HepG2 (cell line): ENCODE data around the gene RTBDN. TPM values are rescaled to one million over a fixed set of nuclear protein-coding genes. Genes with fewer than 3 reads are reported as not detected.

ENCODE experiments used
- ESRRA ChIP-seq: sonication (generic); formaldehyde crosslinking; IDR thresholded peaks from 2 replicates; pipeline ENCODE4 v1.5.1; 2020; ENCODE audit warnings: mild to moderate bottlenecking, low read depth, missing genetic modification reagents
- RFX3 ChIP-seq: IDR thresholded peaks from 2 replicates; pipeline ENCODE4 v1.6.1; 2016; ENCODE audit warnings: missing biosample characterization, missing genetic modification reagents
- SSRP1 ChIP-seq: IDR thresholded peaks from 2 replicates; pipeline ENCODE4 v1.6.1; 2016; ENCODE audit warnings: control low read depth
- ZBTB10 ChIP-seq: sonication (generic); formaldehyde crosslinking; IDR thresholded peaks from 2 replicates; pipeline ENCODE4 v1.4.0; 2020; ENCODE audit warnings: missing genetic modification reagents, borderline replicate concordance
- ZBTB7A ChIP-seq: sonication (generic); formaldehyde crosslinking; IDR thresholded peaks from 2 replicates; pipeline ENCODE4 v1.8.0; 2022; ENCODE audit warnings: mild to moderate bottlenecking, missing genetic modification reagents
- ZBTB8A ChIP-seq: sonication (generic); formaldehyde crosslinking; IDR thresholded peaks from 2 replicates; pipeline ENCODE4 v1.4.0; 2020; ENCODE audit warnings: mild to moderate bottlenecking, low read depth, missing genetic modification reagents, borderline replicate concordance
- ZKSCAN1 ChIP-seq: fragments of 150-350 bp; IDR thresholded peaks from 2 replicates; pipeline ENCODE4 v1.6.1; 2014; ENCODE audit warnings: low read length
- ZNF274 ChIP-seq: sonication (generic); formaldehyde crosslinking; IDR thresholded peaks from 2 replicates; pipeline ENCODE4 v1.5.1; 2020; ENCODE audit warnings: mild to moderate bottlenecking, missing genetic modification reagents
- ZNF550 ChIP-seq: sonication (generic); formaldehyde crosslinking; IDR thresholded peaks from 2 replicates; pipeline ENCODE4 v1.4.0; 2020; ENCODE audit warnings: mild to moderate bottlenecking, missing genetic modification reagents, borderline replicate concordance
- ZNF749 ChIP-seq: sonication (generic); formaldehyde crosslinking; IDR thresholded peaks from 2 replicates; pipeline ENCODE4 v1.8.0; 2022; ENCODE audit warnings: mild to moderate bottlenecking, missing genetic modification reagents, moderate library complexity, borderline replicate concordance
- polyA plus RNA-seq, 8 experiments: library from polyadenylated mRNA; depleted of rRNA in 3 of 8; stranded (reverse) in 7 of 8; unstranded in 1 of 8; fragments of >200 nt; fragmentation: Illumina TruSeq in 4 of 8; extraction: Trizol in 4 of 8; gene quantifications; 2 replicates each; pipeline versions ENCODE4 v1.2.1 to v1.2.3, GENCODE V29; 2011 to 2016; ENCODE audit warnings: low read depth in 4 of 8, missing spikeins in 1 of 8, mixed read lengths in 1 of 8; ENCODE audit not compliant: insufficient read depth in 1 of 8
- total RNA-seq, 5 experiments: library from RNA; depleted of rRNA; stranded (reverse); fragments of >200 nt; fragmentation: Illumina TruSeq; extraction: Trizol; gene quantifications; 2 replicates each; pipeline ENCODE4 v1.2.3, GENCODE V29; 2016; ENCODE audit warnings: low read depth in 1 of 5
- TF ChIP-seq, protein P1 (sequence below): sonication (generic); formaldehyde crosslinking; IDR thresholded peaks from 2 replicates; pipeline ENCODE4 v1.4.0; 2020; ENCODE audit warnings: missing genetic modification reagents, borderline replicate concordance
- TF ChIP-seq, protein P2 (sequence below): sonication (generic); formaldehyde crosslinking; IDR thresholded peaks from 2 replicates; pipeline ENCODE4 v1.4.0; 2020; ENCODE audit warnings: missing genetic modification reagents
- TF ChIP-seq, protein P3 (sequence below): sonication (generic); formaldehyde crosslinking; IDR thresholded peaks from 2 replicates; pipeline ENCODE4 v1.4.0; 2020; ENCODE audit warnings: mild to moderate bottlenecking, missing genetic modification reagents
- TF ChIP-seq, protein P4 (sequence below): sonication (generic); formaldehyde crosslinking; IDR thresholded peaks from 2 replicates; pipeline ENCODE4 v1.5.1; 2020; ENCODE audit warnings: mild to moderate bottlenecking, missing genetic modification reagents, moderate library complexity

The RTBDN gene
- total and polyA plus RNA-seq, 2 of the 13 experiments (the other 11 are each of a cell fraction or from before 2014, with no cell fraction given): 0.27 to 0.48 TPM

DNA sequence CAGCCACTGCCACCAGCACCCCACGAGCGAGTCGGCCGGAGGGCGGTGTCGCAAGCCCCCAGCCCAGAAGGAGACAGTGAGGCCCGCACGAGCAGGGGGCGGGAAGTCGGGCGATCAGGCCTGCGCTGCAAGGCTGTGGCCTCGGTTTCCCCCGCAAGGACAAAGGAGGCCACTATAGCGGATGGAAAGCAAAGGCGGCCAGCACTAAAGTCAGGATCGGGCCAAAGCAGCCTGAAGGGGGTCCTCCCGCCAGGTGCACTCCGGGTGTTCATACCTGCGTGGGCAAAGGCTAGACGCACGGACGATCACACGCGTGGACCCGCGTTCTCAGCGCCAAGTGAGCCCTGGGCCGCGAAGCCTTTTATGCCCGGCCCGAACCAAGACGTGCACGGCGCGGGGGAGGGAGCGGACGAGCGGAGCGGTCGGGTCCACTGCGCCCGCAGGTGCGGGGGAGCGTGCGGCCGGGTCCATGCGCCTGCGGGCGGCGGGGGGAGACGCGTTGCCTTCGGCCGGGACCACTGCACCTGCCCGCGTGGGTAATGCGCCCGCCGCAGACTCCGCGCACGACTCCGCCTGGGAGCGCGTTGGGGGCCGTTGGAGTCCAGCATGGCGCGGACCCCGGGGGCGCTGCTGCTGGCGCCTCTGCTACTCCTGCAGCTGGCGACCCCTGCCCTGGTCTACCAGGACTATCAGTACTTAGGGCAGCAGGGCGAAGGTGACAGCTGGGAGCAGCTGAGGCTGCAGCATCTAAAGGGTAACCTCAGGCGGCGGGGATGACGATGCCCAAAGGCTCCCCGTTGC lies 32.7 kb downstream of the RTBDN start, which contains the start of the genes PRDX2 and THSD8 (continued):
- TF ChIP-seq, protein P1, sequence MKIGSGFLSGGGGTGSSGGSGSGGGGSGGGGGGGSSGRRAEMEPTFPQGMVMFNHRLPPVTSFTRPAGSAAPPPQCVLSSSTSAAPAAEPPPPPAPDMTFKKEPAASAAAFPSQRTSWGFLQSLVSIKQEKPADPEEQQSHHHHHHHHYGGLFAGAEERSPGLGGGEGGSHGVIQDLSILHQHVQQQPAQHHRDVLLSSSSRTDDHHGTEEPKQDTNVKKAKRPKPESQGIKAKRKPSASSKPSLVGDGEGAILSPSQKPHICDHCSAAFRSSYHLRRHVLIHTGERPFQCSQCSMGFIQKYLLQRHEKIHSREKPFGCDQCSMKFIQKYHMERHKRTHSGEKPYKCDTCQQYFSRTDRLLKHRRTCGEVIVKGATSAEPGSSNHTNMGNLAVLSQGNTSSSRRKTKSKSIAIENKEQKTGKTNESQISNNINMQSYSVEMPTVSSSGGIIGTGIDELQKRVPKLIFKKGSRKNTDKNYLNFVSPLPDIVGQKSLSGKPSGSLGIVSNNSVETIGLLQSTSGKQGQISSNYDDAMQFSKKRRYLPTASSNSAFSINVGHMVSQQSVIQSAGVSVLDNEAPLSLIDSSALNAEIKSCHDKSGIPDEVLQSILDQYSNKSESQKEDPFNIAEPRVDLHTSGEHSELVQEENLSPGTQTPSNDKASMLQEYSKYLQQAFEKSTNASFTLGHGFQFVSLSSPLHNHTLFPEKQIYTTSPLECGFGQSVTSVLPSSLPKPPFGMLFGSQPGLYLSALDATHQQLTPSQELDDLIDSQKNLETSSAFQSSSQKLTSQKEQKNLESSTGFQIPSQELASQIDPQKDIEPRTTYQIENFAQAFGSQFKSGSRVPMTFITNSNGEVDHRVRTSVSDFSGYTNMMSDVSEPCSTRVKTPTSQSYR (CRISPR knock-in tag): peak; percentile 57; the same call in 1 of the 2 replicates
- TF ChIP-seq ZBTB10 (no peak), ESRRA (CRISPR knock-in tag) (peak; percentile 31; the same call in 1 of the 2 replicates), ZNF749 (no peak), ZBTB8A (CRISPR knock-in tag) (no peak; the same call in 1 of the 2 replicates), SSRP1 (CRISPR knock-in tag) (no peak), RFX3 (CRISPR knock-in tag) (no peak), ZNF550 (CRISPR knock-in tag) (peak; percentile 85), ZNF274 (CRISPR knock-in tag) (peak; percentile 93; the same call in 1 of the 2 replicates), ZBTB7A (CRISPR knock-in tag) (peak; percentile 35), ZKSCAN1 (no peak; the same call in 1 of the 2 replicates)
- TF ChIP-seq, protein P2, sequence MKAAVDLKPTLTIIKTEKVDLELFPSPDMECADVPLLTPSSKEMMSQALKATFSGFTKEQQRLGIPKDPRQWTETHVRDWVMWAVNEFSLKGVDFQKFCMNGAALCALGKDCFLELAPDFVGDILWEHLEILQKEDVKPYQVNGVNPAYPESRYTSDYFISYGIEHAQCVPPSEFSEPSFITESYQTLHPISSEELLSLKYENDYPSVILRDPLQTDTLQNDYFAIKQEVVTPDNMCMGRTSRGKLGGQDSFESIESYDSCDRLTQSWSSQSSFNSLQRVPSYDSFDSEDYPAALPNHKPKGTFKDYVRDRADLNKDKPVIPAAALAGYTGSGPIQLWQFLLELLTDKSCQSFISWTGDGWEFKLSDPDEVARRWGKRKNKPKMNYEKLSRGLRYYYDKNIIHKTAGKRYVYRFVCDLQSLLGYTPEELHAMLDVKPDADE (CRISPR knock-in tag): no peak
- TF ChIP-seq, protein P3, sequence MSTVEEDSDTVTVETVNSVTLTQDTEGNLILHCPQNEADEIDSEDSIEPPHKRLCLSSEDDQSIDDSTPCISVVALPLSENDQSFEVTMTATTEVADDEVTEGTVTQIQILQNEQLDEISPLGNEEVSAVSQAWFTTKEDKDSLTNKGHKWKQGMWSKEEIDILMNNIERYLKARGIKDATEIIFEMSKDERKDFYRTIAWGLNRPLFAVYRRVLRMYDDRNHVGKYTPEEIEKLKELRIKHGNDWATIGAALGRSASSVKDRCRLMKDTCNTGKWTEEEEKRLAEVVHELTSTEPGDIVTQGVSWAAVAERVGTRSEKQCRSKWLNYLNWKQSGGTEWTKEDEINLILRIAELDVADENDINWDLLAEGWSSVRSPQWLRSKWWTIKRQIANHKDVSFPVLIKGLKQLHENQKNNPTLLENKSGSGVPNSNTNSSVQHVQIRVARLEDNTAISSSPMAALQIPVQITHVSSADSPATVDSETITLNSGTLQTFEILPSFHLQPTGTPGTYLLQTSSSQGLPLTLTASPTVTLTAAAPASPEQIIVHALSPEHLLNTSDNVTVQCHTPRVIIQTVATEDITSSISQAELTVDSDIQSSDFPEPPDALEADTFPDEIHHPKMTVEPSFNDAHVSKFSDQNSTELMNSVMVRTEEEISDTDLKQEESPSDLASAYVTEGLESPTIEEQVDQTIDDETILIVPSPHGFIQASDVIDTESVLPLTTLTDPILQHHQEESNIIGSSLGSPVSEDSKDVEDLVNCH (CRISPR knock-in tag): no peak; the same call in 1 of the 2 replicates
- TF ChIP-seq, protein P4, sequence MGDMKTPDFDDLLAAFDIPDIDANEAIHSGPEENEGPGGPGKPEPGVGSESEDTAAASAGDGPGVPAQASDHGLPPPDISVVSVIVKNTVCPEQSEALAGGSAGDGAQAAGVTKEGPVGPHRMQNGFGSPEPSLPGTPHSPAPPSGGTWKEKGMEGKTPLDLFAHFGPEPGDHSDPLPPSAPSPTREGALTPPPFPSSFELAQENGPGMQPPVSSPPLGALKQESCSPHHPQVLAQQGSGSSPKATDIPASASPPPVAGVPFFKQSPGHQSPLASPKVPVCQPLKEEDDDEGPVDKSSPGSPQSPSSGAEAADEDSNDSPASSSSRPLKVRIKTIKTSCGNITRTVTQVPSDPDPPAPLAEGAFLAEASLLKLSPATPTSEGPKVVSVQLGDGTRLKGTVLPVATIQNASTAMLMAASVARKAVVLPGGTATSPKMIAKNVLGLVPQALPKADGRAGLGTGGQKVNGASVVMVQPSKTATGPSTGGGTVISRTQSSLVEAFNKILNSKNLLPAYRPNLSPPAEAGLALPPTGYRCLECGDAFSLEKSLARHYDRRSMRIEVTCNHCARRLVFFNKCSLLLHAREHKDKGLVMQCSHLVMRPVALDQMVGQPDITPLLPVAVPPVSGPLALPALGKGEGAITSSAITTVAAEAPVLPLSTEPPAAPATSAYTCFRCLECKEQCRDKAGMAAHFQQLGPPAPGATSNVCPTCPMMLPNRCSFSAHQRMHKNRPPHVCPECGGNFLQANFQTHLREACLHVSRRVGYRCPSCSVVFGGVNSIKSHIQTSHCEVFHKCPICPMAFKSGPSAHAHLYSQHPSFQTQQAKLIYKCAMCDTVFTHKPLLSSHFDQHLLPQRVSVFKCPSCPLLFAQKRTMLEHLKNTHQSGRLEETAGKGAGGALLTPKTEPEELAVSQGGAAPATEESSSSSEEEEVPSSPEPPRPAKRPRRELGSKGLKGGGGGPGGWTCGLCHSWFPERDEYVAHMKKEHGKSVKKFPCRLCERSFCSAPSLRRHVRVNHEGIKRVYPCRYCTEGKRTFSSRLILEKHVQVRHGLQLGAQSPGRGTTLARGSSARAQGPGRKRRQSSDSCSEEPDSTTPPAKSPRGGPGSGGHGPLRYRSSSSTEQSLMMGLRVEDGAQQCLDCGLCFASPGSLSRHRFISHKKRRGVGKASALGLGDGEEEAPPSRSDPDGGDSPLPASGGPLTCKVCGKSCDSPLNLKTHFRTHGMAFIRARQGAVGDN (CRISPR knock-in tag): peak; percentile 93
